Erythroblast (primary cell): ENCODE results near the gene FAM13A.

ENCODE experiments used
- DNase-seq, 2 experiments: peaks; one replicate each; lab custom pipeline; 2025; lab: John Stamatoyannopoulos, UW
- GATA1 ChIP-seq: IDR thresholded peaks from 2 replicates; pipeline ENCODE4 v1.6.1; 2011; ENCODE audit warnings: low read depth, mild to moderate bottlenecking, control low read depth, low read length, moderate library complexity
- POLR2A ChIP-seq: IDR thresholded peaks from 2 replicates; pipeline ENCODE4 v1.6.1; 2011; ENCODE audit warnings: mild to moderate bottlenecking, low read length

FAM13A gene

GRCh38 chr4:88759039-88759894, 297.7 kb downstream of the FAM13A start:
- no peak for DNase-seq
- no peak for TF ChIP-seq GATA1
- TF ChIP-seq POLR2A, result no peak

DNA sequence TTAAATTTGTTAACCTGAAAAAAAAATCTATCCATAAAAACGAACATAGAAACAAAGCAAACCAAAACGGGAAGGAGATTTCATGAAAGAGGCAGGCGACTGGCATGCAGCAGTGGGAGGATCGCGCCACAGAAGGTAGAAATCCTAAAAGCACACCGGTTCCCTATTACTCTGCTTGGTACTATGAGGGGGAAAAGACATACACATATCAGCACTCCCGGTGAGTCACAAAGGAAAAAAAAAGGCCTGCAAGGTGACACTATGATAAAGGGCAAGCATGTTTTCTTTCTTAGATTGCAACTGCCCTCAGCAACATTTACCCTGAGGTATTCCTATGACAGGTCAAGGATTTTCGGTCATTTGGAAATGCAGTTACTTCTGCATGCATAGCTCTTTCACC, 298.7 kb downstream of the FAM13A start:
- no peak for DNase-seq
- no peak for TF ChIP-seq GATA1
- TF ChIP-seq POLR2A, result no peak

GRCh38 chr4:88757776-88758175, 299.2 kb downstream of the FAM13A start:
- TF ChIP-seq GATA1, result no peak
- TF ChIP-seq POLR2A, result no peak
- no peak for DNase-seq

DNA sequence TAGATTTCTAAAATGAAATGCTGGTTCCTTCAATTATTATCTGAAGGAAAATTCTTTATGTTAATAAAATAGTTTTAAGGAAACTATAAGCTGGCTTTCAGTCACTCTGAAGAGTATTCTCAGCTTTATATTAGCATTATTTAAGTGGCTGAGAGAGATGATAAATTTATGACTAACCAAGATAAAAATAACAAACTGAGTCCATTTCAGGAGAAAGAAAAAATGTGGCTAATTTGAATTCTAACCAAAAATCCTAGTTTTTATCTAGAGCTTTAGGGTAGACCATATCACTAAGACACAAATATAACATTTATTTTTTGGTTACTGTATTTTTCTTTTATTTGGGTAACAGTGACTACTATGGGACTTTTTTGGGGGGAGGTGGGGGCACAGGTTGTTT, 299.9 kb downstream of the FAM13A start:
- TF ChIP-seq POLR2A (no peak), GATA1 (no peak)
- DNase-seq, result no peak

- TF ChIP-seq POLR2A (no peak), GATA1 (no peak)
- no peak for DNase-seq
Observed at GRCh38 chr4:88756149-88756548, 300.8 kb downstream of the FAM13A start.

GRCh38 chr4:88755454-88755853, 301.5 kb downstream of the FAM13A start:
- no peak for DNase-seq
- TF ChIP-seq POLR2A, result no peak
- no peak for TF ChIP-seq GATA1

GRCh38 chr4:88754796-88755195, 302.2 kb downstream of the FAM13A start:
- DNase-seq, result no peak
- TF ChIP-seq POLR2A (no peak), GATA1 (no peak)

DNA sequence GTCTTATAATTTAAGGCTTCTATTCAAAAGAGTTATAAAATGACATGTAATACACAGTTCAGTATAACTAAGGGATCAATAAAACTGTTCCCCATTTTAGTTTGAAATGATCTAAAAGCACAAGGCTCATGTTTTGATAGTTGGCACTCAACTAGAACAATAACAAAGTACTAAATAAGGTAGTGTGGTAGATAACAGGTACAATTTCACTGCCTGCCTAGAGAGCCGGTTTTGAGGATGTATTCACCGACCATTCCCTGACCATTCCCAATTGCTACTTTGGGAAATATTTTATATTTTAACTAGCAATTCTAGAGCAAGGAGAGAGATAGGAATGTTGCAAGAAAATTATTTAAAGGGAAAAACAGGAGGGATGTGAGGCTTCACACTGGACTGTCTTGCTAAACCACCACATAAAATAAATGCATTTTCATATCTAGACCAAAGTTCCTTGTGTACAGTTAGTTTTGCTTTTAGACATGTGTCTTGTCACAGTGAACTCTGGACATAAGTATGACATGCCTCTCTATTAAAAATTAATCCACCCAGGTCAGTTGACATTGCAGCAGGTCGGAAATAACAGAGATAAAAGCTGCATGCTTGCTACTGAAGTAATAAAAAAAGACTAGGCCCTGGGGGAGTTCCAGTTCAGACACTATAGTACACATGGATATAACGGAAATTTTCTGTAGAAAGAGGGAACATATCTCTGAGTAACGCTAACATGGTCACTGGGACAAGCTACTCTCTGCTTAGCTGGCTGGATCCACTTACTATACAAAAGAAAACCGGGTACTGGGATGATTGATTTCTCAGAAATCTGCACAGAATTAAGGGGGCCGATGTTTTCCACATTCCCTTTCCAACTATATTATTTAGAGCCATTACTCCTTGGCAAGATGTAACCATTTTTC, 303.1 kb downstream of the FAM13A start:
- TF ChIP-seq POLR2A (no peak), GATA1 (no peak)
- DNase-seq, result no peak

DNA sequence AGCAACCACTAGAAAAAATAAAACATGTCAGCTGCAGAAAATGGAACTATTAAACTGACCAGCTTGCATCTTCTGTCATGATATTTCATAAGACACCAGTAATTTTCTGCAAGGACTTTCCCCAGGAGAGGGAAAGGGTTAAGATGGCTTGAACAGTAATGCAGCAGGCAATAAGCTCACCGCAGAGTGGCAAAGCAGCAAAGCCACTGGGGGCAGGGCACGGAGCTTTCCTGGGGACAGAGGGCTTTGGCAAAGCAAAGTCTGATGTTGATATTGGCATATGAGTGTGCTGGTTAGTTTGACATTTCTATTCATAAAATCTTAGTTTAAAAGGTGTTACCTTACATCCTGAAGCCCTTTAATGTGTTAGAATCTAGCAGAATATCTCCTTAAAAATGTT, 304.2 kb downstream of the FAM13A start:
- no peak for DNase-seq
- TF ChIP-seq GATA1, result no peak
- TF ChIP-seq POLR2A, result no peak

DNA sequence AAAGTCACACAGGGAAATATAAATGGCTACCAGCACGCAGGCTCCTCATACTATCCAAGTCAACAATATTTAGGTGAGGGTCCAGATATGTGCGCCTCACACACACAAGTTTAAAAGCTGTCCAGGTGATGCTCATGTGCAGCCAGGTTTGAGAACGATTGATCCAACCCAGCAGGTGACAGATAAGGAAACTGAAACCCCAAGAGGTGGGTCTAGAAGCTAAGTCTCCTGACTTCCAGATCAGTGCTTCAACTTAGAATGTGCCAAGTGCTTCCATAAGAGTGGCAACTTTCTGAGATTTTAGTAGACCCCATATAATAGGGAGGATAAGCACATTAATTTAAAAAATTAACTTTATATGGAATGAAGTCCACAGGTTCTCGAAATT, 304.9 kb downstream of the FAM13A start:
- no peak for DNase-seq
- TF ChIP-seq POLR2A, result no peak
- no peak for TF ChIP-seq GATA1

DNA sequence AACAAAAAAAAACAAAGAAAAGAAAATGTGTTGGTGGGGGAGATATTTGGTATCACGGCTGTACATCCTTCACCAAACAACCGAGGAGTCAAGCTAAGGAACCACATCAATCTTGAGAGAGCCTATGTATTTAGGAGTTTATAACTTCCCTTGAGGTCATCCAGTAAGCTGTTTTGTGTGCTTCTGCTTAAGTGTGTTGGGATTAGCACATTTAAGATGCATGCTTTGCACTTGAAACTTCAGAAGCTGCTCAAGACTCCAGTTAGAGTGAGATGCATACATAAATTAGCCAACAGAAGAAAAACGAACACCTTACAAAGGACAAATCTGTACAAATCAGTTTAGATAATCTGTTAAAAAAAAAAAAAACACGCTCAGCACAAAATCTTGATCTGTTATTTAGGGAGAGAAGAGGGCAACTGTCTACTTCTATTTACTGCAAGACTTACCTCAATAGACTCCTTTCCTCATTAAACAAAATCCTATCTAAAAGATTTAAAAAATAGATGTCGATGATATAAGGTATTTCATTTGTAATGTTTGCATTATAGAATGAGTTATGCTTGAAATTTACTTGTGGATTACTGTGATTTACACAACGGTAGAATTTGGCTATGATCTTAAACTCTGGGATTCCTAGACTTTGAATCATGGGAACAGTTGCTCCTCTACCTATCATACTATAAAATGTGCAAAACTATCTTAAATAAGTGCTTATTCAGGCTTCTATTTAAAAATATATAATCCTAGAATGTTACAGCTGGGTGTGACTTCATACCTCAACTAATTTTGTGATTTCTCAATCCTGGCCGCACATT, 305.5 kb downstream of the FAM13A start:
- TF ChIP-seq GATA1 (no peak), POLR2A (no peak)

DNA sequence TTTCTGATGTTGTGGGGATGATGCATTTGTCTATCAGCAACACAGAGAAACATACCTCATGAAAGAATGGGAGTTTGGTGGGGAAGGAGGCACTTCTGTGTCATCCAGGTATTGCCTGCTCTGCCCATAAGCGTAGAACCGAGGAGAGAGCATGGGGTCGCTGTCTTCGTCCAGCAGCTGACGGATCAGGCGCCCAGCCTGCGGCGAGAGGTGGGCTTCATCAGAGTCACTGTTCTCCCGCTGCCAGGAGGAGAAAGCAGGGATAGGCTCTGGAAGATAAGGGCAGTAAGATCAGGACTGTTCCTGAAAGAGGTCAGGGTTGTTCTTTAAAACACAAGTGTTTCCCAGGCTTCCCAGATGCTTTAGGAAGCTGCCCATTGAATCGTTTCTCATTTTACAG, 306.6 kb downstream of the FAM13A start:
- no peak for TF ChIP-seq GATA1
- no peak for TF ChIP-seq POLR2A
- DNase-seq, result no peak

More for the DNA sequence above, 305.5 kb downstream of the FAM13A start:
- no peak for DNase-seq

GRCh38 chr4:88747351-88747750, 309.6 kb downstream of the FAM13A start:
- TF ChIP-seq POLR2A, result no peak
- no peak for TF ChIP-seq GATA1
- no peak for DNase-seq

DNA sequence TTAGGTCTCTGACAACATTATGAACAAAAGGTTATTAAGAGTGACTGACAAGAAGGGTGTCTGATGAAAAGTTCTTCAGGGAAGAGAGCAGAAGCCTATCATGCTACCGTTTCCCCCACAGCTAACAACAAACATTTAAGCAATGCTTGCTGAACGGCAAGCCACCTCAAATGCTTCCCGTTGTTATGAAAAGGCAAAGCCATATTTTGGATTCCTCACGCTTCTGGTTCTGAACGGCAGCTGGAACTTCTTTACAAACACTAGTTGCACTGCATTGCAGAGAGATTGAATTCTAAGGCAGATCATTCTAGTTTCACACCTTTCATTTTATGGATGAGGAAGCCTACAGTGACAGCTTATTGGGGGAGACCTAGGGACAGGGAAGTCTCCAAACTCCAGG, 310.8 kb downstream of the FAM13A start:
- no peak for TF ChIP-seq POLR2A
- TF ChIP-seq GATA1, result no peak
- no peak for DNase-seq
